Activated CD4-positive, CD25-positive, alpha-beta regulatory T cell treated with anti-CD3 and anti-CD28 coated beads, Interleukin-2, amount 50 U/mL, for 72 hours (primary cell): Measurements from ENCODE around the gene TCF15.
"Not testable (repeated sequence)": the region's sequence is repeated elsewhere in the genome, so short reads cannot be mapped to it uniquely, and the experiment has no call there.

Source experiments
- DNase-seq: peaks from one replicate; pipeline ENCODE4 v3.0.0; 2021

The TCF15 gene

DNA sequence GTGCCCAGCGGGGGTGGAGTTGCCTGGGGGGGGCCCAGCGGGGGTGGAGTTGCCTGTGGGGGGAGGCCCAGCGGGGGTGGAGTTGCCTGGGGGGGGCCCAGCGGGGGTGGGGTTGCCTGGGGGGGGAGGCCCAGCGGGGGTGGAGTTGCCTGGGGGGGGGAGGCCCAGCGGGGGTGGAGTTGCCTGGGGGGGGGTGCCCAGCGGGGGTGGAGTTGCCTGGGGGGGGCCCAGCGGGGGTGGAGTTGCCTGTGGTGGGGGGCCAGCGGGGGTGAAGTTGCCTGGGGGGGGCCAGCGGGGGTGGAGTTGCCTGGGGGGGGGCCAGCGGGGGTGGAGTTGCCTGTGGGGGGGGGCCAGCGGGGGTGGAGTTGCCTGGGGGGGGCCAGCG lies 31.9 kb upstream of the TCF15 start:
- not testable (repeated sequence) for DNase-seq

DNA sequence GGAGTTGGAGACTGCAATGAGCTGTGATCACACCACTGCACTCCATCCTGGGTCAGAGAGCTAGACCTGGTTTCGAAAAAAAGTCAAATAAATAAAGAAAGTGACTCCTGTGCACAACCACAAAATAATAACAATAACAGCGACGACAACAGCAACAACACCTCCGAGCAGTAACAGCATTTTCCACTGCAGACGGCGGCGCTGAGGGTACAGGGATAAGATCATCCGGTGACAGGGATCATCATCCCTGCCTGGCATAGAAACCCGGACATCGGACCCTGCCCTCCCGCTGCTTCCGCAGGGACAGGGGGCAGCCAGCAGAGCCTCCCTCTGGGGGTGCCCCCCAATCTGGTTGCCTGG lies 31.4 kb upstream of the TCF15 start:
- DNase-seq = no peak

DNA sequence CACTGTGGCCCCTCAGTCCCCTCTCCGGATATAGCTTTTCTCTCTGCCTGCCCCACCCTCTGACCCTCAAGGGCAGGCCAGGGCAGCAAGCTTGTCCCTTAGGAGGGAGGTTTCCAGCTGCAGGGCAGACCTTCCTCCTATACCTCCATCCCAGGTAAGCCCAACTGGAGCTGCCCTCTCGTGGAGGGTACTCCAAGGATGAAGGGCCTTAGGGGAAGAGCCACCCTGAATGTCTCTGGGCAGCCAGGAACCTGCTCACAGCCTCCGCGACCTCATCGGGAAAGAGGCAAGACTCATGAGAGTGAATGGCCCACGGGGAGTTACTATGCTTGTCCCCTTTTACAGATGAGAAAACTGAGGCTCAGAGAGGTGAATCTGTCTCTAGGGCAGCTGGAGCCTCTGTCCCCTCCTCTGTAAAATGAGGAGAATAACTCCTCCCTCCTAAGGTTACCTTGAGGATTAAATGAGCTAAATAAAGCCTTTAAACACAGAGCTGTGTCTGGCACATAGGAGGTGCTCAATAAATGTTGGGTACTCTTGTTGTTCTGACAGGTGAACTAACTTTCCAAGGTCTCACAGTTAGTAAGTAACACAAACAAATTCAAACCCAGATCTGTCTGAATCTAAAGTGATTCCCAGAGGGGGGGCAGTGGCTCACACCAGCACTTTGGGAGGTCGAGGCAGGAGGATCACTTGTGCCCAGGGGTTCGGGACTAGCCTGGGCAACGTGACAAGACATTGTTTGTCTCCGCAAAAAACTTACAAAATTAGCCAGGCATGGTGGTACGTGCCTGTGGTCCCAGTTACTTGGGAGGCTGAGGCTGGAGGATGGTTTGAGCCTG lies 30.8 kb upstream of the TCF15 start:
- no peak for DNase-seq

DNA sequence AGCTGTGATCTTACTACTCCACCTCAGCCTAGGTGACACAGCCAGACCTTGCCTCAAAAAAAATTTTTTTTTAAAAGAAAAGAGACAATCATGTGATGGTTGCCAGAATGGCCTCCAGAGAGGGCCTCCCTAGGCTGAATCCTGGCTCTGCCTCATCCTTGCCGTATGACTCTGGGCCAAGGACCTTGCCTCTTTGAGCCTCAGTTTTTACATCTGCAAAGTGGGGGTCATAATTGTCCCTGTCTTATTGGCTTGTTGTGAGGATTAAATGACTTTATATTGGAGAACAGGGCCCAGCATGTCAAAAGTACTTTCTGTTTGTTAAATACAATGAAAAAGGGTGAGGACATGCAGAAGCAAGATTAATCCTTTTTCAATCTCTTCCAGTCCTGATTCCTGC lies 28.5 kb upstream of the TCF15 start:
- no peak for DNase-seq

DNA sequence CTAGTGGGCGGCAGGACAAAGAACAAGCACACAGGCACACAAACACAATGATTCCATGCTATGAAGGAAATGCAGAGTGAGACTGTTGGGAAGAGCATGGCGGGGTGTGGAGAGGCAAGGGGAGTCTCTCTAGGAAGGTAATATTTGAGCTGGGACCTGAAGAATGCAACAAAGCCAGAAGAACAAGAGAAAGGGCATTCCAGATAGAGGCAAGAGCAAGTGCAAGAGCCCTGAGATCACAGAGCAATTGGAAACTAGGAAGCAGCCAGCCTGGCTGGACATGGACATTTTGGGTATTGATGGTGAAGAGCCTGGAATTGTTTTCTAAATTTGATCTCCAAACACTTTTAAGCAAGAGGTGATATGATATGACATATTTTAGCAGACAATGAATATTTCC lies 27.4 kb upstream of the TCF15 start:
- no peak for DNase-seq

DNA sequence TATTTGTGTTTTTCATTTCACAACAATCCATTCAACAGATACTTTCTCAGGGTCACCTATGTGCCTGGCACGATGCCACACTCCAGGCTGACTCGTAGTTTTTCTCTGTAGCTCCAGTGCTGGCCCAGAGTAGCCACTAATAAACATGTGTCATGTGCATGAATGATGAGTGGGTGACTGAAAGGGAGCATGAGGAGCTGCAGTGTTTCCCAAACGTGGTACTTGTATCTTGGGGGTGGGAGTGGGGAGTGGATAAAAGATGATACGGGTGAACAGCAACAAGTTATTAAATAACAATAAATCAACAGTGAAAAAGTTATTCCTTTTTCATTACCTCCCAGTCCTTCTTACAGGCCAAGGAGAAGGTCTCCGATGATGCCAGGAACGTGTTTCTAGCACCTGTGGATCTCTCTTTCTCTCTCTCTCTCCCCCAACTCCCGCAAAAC lies 25.8 kb upstream of the TCF15 start:
- DNase-seq = no peak

DNA sequence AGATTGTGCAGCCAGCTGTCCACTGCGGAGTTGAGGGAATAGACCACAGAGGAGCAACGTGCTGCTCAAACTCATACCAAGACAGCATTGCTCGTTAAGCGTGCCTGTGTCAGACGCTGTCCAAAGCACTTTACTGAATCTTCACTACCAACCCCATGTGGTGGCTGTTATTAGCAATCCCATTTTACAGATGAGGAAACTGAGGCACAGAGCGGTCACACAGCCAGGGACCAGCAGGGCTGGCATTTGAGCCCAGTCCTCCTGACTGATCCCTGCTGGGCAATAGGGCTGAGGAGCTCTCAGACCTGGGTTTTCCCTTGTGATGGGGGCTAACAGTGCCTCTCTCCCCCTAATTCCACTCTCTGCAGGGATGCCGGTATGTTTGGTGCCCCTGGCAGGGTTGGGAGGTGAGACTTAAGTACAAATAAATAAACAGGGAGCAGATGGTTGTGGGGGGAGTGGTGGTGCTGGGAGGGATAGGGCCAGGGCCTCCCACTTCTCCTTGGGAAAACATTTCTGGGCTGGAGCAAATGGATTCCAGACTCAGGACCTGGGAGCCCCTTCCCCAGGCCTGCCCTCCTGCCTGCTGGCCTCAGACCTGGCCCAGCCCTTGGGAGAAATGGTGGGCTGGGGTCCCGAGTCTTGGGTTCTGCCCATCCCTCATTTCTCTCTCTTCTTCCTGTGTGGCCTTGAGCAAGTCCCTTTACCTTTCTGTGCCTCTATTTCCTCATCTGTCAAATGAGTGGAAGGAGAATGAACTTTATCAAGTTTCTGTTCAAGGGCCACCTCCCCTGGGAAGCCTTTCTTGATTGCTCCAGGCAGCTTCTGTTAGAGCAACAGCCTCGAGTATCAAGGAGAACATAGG lies 25.2 kb upstream of the TCF15 start:
- no peak for DNase-seq

DNA sequence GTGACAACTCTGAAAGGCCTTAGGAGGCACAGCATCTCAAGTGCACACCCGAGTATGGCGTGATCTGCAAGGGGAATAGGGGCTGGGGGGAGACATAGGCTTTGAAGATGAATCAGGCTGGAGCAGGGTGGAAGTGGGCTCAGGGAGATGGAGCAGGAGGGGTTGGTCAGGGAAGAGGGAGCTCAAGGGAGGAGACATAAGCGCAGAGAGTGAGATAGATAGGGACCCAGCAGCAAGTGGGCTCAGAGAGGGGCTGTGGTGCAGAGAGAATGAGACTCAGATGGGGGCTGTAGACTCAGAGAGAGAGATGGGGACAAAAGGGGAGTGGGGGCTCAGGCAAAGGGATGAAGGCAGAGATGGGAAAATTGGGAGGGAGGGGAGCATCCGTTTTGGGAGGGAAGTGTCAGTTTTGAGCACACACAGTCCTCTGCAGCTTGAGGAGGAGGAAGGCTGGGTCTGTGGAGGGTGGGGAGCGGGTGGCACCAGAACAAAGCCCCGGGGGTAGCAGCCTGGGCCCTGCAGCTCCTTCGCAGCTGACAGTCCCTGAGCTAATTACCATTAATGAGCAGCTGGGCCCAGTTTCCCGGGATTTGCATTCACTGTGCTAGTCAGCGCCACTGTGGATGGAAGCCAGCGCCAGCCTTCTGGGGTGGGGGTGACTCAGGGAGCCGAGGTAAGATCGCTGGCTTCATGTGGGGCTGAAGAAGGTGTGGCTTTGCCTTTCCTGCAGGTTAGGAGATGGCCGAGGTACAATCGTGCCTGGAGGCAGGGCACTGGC lies 24.2 kb upstream of the TCF15 start:
- no peak for DNase-seq

DNA sequence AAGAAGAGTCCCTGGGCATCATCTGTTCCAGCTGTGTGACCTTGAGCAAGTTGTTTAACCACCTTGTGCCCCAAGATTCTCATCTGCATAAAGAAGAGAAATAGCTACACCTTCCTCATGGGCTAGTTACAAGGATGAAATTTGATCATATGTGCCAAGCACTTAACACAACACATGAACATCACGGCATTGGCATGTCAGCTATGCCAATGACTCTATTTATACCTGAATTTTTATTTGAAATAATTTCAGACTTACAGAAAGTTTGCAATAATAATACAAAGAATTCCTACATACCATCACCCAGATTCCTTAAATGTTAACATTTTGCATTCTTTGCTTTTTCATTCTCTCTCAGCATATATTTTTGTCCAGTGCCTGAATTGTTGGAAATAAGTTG lies 21.0 kb upstream of the TCF15 start:
- DNase-seq = no peak

DNA sequence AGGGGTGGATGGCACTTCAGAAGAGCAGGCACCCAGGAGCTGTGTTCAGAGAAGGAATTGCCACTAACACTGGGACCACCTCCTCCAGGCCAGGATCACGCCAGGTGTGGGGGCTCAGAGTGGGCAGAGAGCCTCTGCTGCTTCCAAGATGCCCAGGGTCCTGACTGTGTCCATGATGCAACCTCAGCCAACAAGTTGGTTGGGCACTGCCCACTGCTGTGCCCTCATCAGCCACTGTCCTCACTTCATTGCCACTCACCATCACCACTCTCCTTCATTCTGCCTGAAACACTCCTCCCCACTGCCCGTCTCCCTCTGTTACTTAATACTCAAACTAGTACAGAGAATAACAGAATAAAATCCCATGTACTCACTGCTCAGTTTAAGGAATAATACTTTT lies 16.5 kb upstream of the TCF15 start:
- DNase-seq = no peak

DNA sequence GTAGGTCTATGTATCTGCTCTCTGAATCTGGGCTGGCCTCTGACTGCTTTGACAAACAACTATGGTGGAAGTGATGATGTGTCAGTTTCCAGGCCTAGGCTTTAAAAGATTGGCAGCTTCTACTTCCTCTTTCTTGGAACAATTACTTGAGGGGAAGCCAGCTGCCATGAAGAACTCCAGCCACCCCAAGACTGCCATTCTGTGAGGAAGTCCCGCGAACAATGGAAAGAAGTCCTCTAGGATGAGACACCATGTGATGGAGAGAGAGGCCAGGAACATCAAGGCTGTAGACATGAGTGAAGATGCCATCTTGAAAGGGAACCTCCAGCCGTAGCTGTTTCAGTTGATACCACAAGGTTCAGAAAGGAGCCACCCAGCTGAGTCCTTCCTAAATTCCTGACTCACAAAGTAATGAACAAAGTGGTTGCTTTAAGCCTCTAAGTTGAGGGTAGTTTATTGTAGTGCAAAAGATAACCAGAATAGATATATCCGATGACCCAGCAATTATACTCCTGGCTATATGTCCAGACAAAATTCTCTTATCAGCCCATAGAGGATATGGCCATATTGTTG lies 15.3 kb upstream of the TCF15 start:
- DNase-seq = no peak

DNA sequence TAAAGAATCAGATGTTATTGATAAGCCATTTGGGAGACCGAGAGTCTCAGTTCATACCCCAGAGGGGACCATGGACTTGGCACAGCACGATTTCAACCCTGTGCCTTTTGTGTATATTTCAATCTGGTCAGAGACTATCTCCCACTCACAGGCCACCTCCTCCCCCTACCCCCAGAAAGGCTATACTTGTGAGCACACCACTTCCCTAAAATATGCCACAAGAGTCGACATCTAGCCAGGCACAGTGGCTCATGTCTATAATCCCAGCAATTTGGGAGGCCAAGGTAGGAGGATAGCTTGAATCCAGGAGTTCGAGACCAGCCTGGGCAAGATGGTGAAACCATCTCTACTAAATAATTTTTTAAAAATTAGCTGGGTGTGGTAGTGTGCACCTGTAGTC lies 13.6 kb upstream of the TCF15 start:
- DNase-seq = no peak

DNA sequence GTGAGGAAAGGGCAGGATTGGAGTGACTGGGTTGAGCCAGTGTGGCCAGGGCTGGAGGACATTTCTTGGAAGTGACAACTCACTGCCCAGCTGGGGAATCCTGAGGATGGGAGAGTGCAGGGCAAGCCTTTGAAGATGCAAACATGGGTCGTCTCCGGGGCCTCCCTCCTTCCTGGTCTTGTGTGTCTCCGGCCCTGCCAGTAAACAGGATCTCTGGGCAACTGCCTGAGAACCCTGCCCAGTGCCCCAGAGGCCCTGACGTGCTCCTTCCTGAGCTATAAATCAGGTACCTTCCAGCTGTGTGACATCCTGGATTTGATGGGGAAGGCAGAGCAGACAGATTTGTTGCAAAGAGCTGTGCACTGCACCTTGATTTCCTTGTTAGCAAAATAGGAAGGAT lies 12.9 kb upstream of the TCF15 start:
- DNase-seq = no peak

DNA sequence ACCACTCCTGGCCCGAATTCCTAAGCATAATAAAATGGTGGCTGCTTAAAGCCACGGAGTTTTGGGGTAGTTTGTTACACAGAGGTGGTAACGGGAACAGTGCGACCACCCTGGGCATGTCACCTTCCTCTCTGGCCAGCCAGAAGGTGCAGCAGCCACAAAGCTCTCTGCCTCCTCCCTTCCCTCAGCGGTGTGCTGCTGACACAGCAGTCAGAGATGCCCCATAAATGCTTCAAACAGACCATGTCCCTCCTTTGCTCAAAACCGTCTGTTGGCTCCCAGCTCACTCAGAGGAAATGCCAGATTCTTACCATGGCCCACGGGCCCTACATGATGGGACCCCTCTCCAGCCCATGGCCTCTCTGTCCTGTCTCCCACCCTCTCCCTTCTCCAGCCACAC lies 12.1 kb upstream of the TCF15 start:
- no peak for DNase-seq

DNA sequence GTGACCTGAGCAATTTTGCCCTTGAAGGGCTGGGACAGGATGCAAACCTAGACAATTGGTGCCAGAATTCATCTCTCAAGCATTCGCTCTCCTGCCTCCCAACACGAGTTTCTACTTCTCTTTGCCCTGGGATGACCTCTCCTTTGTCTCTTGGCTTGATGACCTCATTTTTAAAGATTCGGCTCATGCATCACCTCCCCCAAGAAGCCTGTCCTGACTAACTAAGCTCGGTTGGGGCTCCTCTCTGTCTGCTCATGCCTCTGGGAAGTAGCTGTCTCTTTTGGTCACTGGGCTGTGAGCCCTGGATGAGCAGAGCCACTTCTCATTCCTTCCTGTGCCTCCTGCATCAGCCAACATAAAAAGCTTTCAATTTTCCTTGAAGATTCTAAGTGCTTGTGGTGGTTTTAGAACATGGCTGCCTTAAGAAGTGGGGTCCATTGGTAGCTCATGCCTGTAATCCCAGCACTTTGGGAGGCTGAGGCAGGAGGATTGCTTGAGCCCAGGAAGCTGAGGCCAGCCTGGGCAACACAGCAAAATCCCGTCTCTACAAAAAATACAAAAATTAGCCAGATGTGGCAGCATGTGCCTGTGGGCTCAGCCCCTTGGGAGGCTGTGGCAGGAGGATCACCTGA lies 11.1 kb upstream of the TCF15 start:
- no peak for DNase-seq

DNA sequence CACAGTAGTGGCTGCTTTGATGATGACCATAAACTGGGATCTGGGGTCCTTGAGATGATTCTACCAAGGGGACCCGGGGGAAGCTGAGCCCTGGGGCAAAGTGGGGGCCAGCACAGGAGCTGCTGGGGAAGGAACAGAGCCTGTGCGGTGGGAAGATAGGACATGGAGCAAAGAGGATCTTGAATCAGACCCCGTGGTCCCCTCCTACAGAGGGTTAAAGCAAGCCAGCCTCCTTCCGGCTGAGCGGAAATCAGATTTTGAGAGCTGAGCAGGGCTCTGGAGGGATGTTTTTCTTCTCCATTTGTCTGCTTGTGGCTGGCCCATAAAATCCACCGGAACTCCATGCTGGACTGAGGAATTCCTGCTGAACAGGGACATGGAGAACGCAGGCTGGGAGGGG lies 10.1 kb upstream of the TCF15 start:
- no peak for DNase-seq

DNA sequence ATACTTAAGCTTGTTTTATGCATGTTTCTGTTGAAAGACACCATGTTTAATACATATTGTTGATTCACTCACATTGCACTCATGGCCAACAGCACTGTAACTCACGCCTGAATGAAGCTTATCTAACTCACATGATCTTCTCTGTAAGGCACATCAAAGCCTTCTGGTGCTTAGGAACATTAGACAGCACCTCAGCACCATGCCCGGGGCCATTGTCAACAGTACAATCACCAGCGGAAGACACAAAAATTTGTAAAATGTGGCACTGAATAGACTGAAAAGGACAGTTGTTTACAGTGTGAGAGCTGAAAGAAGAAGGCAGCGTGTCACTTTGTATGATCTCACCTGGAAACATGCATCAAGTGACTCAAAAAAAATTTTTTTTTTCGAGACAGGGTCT lies 8.9 kb upstream of the TCF15 start:
- no peak for DNase-seq

DNA sequence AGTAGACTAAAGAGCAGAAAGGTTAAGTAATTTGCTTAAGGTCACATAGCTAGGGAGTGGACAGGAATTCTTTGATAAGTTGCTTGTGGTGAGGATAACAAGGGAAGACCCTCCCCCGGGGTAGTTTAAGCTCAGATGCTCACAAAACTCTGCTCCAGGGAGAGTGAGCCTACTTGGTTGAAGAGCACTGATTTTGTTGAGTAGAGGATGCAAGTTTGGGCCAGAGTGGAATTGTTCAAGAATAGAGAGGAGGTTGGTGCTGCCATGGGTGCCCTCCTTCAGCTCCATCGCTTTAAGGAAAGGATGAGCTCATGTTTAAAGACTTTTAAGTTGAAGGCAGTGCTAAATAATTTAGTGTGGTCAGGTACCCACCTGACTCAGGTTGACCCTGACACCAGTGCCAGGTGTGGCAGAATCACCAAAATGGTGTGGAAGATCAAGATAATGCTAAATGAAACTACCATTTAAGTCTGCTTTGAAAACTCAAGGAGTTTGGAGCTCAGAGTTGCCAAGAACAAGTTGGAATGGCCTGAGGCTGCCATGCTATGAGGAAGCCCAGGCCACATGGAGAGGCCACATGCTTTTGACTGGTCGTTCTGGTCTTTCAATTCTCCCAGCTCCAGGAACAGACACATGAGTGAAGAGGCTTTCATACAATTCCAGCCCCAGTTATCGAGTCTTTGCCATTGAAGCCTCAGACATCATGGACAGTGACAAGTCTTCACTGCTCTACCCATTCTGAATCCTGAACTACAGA lies 8.0 kb upstream of the TCF15 start:
- DNase-seq = no peak

DNA sequence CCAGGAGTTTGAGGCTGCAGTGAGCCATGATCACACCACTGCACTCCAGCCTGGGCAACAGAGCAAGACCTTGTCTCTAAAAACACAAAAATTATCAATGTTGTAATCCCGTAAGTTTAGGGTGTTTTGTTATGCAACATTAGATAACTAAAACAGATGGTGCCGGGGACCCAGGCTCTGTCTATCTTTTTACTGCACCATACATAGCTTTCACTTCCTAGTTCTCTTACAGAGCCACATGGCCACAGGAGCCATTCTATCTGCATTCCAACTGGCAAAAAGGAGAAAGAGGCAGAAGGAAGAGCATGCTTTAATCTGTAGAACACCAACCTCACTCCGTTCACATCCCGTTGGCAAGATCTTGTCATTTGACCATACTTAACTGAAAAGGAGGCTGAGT lies 5.4 kb upstream of the TCF15 start:
- no peak for DNase-seq

DNA sequence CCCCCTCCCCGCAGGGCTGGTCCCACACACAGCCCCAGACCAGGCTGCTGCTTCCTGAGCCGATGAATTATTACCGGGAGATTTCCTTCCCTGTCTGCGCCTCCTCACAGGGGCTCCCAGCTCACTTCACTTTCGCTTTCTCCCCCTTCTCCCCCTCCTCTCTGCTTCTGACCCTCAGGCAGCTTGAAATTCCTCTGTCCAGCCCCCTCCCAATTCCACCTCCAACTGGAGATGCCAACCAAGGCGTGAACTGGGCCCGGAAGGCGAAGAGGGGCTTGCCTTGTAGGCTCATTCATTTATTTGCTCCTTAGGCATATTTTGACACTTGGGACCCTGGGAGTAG lies 1.7 kb upstream of the TCF15 start:
- no peak for DNase-seq

DNA sequence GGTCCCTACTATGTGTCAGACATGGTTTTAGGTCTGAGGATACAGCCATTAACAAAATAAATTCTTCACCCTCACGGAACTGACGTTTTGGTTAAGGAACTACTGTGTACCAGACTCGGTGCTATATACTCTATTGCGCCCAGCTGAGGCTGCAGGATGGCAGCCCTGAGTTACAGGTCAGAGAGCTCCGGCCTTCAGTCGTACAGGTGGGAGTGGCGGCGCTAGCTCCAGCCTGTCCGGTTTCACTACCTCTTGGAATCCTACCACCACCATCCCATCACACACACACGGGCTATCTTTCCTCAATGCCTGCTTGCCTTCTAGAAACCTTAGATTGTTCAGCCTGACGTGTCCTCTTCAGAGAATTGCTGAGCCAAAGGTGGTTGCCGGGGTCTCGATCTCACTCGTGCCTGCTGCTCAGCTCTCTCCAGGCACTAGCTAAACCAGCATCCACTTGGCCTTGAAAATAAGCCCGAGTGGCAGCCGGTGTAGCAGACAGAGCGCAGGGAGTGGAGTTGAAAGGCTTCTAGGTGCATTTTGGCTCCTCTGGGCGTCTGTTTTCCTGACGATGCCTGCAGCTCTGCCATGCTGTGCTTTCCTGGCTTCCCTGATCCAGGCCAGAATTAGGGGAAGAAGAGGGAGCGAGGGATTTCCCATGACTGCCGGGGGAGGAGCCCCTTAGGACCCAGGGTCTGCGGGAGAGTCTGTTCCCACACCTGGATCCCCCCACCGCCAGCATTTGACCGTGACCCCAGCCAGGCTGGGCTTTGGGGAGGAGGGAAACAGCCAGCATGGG lies 1.1 kb upstream of the TCF15 start:
- no peak for DNase-seq
